Ectodermal cell (in vitro differentiated cells): ENCODE data around the gene LENG1.

Experiments used
- H3K27ac ChIP-seq: 2 replicates; pipeline ENCODE4 v1.7.0; 2013; ENCODE audit warnings: mild to moderate bottlenecking, low read depth, low read length; ENCODE audit not compliant: insufficient read depth, poor library complexity, severe bottlenecking
- H3K27me3 ChIP-seq: 2 replicates; pipeline ENCODE4 v1.7.0; 2013; ENCODE audit warnings: mild to moderate bottlenecking, low read length; ENCODE audit not compliant: insufficient read depth, control insufficient read depth, poor library complexity, severe bottlenecking
- H3K36me3 ChIP-seq: one replicate; pipeline ENCODE4 v1.7.0; 2013; ENCODE audit warnings: low read length; ENCODE audit not compliant: control insufficient read depth, insufficient read depth
- H3K4me1 ChIP-seq: one replicate; pipeline ENCODE4 v1.7.0; 2013; ENCODE audit warnings: low read length; ENCODE audit not compliant: control insufficient read depth, insufficient read depth
- H3K4me3 ChIP-seq: 2 replicates; pipeline ENCODE4 v1.7.0; 2013; ENCODE audit warnings: low read depth, low read length, control low read depth; ENCODE audit not compliant: insufficient read depth
- H3K9me3 ChIP-seq: 2 replicates; pipeline ENCODE4 v1.7.0; 2013; ENCODE audit warnings: mild to moderate bottlenecking, low read length, moderate library complexity; ENCODE audit not compliant: control insufficient read depth
- WGBS, 2 experiments: methylation state at CpG; one replicate each; pipeline ENCODE4 v1.1.7; 2013; ENCODE audit warnings: missing lambda C conversion rate in 2 of 2; 5-methylcytosine and 5-hydroxymethylcytosine counted together

LENG1 gene

GRCh38 chr19:54165222-54165621 is 5.7 kb upstream of the LENG1 start:
- H3K36me3 ChIP-seq = no peaks in the 10 kb centered on the region
- 94 to 95% methylated on average over 25 of the region's 25 CpGs for WGBS, 2 experiments
- peaks cover 7% of the 10 kb centered on the region for H3K4me1 ChIP-seq
- H3K4me3 ChIP-seq = no peak overlapping the region
- no peak overlapping the region for H3K27ac ChIP-seq
- no peaks in the 10 kb centered on the region for H3K9me3 ChIP-seq
- H3K27me3 ChIP-seq = peaks cover 4% of the 10 kb centered on the region

- no peak overlapping the region for H3K27ac ChIP-seq
- H3K9me3 ChIP-seq = no peaks in the 10 kb centered on the region
- H3K36me3 ChIP-seq = no peaks in the 10 kb centered on the region
- peaks cover 4% of the 10 kb centered on the region for H3K27me3 ChIP-seq
- H3K4me1 ChIP-seq = peaks cover 7% of the 10 kb centered on the region
- 55 to 57% methylated on average over 36 to 37 of the region's 37 CpGs for WGBS, 2 experiments
- H3K4me3 ChIP-seq = no peak overlapping the region
Observed at GRCh38 chr19:54164369-54165068, 5.0 kb upstream of the LENG1 start.

DNA sequence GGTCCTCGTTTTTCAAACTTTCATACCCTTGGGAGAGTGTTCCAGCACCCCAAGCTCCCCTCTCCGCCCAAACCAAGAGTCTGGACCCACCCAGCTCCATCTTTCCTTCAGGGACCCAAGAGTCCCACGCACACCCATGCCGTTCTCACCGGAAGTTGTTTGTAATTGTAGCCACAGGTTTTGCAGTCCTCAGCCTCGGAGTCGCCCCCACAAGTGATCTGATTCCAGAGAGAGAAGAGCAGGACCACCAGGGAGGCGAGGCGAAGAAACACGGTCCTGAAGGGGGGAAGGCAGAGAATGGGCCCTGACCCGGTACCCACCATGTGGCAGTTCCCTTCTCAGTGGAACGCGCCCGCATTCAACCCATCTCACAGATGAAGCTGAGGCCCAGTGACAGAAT is 3.4 kb upstream of the LENG1 start:
- Histone ChIP-seq H3K27ac (no peak overlapping the region), H3K4me3 (no peak overlapping the region), H3K36me3 (no peaks in the 10 kb centered on the region), H3K4me1 (peaks cover 15% of the 10 kb centered on the region), H3K9me3 (no peaks in the 10 kb centered on the region), H3K27me3 (peaks cover 4% of the 10 kb centered on the region)
- WGBS, 2 experiments = 89 to 91% methylated on average over 14 of the region's 14 CpGs

- Histone ChIP-seq H3K27ac (no peak overlapping the region), H3K36me3 (no peaks in the 10 kb centered on the region), H3K4me1 (peaks cover 15% of the 10 kb centered on the region), H3K9me3 (no peaks in the 10 kb centered on the region), H3K27me3 (peaks cover 4% of the 10 kb centered on the region), H3K4me3 (no peak overlapping the region)
- 22 to 24% methylated on average over 32 to 34 of the region's 35 CpGs for WGBS, 2 experiments
Observed at GRCh38 chr19:54162241-54162805, 2.8 kb upstream of the LENG1 start.

DNA sequence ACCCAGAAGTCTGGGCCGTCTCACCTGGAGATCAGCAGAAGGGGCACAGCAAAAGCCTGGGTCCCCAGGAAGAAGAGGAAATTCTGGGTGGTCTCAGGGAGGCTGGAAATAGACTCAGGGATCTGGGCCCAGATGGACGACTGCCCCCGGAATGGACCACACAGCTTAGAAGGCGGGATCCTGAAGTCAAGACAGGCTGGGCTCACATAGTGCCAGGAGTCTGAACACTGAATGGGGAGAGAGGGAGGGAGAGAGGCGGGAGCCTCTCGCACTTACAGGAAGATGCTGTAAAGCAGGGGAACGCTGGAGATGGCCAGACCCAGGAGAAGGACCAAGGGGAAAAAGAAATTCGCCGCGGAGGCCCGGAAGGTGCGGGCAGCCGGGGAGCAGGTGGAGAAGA is 1.3 kb upstream of the LENG1 start:
- Histone ChIP-seq H3K9me3 (no peaks in the 10 kb centered on the region), H3K36me3 (peaks cover 7% of the 10 kb centered on the region), H3K4me3 (peak overlapping the region; percentile 88), H3K27ac (no peak overlapping the region), H3K4me1 (peaks cover 15% of the 10 kb centered on the region), H3K27me3 (peaks cover 4% of the 10 kb centered on the region)
- WGBS, 2 experiments = 72% methylated on average over 13 of the region's 13 CpGs

DNA sequence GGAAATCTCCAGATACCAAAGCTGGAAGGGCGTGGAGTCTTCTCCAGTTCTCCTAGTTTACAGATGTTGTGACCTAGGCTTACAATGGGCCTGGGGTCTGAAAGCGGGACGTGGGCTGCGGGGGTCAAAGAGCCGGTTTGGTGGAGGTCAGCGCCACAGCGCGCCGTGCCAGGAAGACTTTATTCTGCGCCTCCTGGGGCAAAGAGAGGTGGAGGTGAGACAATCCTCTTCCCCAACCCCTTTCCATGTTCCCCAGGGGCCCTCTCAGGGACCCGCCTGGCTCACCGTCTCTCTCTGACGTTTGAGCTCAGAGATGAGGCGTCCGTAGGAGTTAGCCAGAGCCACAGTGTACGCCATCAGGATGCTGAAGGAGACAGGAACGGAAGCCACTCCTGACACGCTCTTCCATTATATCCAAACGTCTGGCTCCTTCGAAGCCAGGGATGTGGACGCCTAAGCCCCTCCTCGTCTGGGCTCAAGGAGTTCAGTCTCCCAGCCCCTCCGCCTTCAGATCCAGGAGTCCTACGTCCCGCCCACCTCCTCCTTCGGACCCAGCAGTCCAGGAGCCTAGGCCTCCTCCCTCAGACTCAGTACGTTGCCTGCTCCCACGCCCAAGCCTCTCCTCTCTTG is 776 bp upstream of the LENG1 start:
- H3K27me3 ChIP-seq = peaks cover 4% of the 10 kb centered on the region
- H3K4me3 ChIP-seq = peak overlapping the region; percentile 88
- H3K36me3 ChIP-seq = peaks cover 13% of the 10 kb centered on the region
- 3 to 4% methylated on average over 28 of the region's 28 CpGs for WGBS, 2 experiments
- no peaks in the 10 kb centered on the region for H3K9me3 ChIP-seq
- H3K4me1 ChIP-seq = peaks cover 15% of the 10 kb centered on the region
- H3K27ac ChIP-seq = peak overlapping the region; percentile 69

GRCh38 chr19:54158812-54159351 is 639 bp downstream of the LENG1 start:
- peak overlapping the region; percentile 78 for H3K4me3 ChIP-seq
- WGBS, 2 experiments = 30 to 35% methylated on average over 19 of the region's 19 CpGs
- peaks cover 15% of the 10 kb centered on the region for H3K4me1 ChIP-seq
- no peaks in the 10 kb centered on the region for H3K9me3 ChIP-seq
- peak overlapping the region; percentile 36 for H3K27ac ChIP-seq
- peaks cover 25% of the 10 kb centered on the region for H3K36me3 ChIP-seq
- H3K27me3 ChIP-seq = no peaks in the 10 kb centered on the region

GRCh38 chr19:54156953-54157352 is 2.6 kb downstream of the LENG1 start:
- 94 to 95% methylated on average over 3 of the region's 3 CpGs for whole genome bisulfite sequencing, 2 experiments
- Histone ChIP-seq H3K27me3 (no peaks in the 10 kb centered on the region), H3K36me3 (peaks cover 44% of the 10 kb centered on the region), H3K27ac (no peak overlapping the region), H3K4me1 (peaks cover 15% of the 10 kb centered on the region), H3K4me3 (no peak overlapping the region), H3K9me3 (no peaks in the 10 kb centered on the region)

DNA sequence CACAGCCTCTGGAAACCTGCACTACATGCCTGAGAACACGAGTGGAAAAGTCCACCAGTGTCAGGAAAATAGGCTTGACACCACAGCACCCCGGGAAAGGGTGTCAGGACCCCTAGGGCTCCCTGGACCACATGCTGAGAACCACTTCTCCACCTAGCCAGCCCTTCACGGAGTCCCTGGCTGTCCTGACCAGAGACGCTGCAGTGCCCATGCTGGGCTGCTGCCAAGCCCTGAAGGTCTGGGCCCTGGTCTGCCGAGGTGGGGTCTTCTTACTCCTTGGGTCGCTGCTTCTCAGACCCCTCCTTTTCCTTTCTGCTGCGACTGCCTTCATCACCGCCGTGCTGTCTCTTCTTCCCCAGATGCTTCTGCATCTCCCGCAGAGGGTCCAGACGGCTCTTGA is 3.0 kb downstream of the LENG1 start:
- no peaks in the 10 kb centered on the region for H3K27me3 ChIP-seq
- H3K27ac ChIP-seq = no peak overlapping the region
- no peak overlapping the region for H3K4me3 ChIP-seq
- peaks cover 49% of the 10 kb centered on the region for H3K36me3 ChIP-seq
- no peaks in the 10 kb centered on the region for H3K9me3 ChIP-seq
- 90 to 94% methylated on average over 11 of the region's 11 CpGs for WGBS, 2 experiments
- H3K4me1 ChIP-seq = peaks cover 15% of the 10 kb centered on the region

DNA sequence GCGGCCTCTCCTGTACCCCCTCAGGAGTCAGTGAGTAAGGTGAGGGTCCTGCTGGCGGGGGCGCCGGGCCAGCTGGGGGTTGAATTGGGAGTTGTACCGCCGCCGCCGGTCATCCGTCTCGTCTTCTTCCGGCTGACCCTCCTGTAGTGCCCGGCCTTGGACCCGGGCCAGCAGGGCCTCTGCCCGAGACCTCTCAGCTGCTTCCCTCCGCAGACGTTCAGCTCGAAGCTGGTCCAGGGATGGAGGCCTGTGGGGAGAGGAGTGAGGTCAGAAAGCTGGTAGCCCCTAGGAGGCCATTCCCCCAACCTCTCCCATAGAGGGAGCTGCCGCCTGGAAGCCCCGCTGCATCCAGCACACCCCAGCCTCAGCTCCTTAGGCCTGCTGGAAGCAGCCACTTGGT is 3.8 kb downstream of the LENG1 start:
- H3K27ac ChIP-seq = no peak overlapping the region
- no peak overlapping the region for H3K4me3 ChIP-seq
- no peaks in the 10 kb centered on the region for H3K9me3 ChIP-seq
- no peaks in the 10 kb centered on the region for H3K27me3 ChIP-seq
- H3K4me1 ChIP-seq = peaks cover 9% of the 10 kb centered on the region
- 93 to 94% methylated on average over 19 of the region's 19 CpGs for WGBS, 2 experiments
- H3K36me3 ChIP-seq = peaks cover 53% of the 10 kb centered on the region
